NCI-H2227 treated with DMSO at 0.1 percent for 48 hours (cell line): ENCODE data around the gene ADM.

Experiments used
- DNase-seq: peaks from one replicate; lab custom pipeline; 2025; lab: John Stamatoyannopoulos, UW

ADM gene

DNA sequence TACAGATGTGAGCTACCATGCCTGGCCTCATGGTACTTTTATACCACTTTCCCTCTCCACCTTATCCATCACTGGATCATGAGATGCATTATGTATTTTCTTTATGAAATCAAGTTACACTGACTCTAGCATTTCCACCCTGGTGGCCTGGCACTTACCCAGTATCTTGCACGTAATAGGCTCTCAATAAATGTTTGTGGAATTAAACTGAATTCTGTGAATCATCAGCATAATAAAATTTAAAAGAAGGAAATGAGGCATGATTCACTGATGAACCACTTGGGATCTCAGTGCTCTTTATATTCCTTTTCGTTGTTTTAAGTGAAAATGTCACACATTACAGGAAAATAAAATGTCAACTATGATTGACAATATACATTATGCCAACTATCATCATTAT, 25.1 kb downstream of the ADM start:
- no peak for DNase-seq

DNA sequence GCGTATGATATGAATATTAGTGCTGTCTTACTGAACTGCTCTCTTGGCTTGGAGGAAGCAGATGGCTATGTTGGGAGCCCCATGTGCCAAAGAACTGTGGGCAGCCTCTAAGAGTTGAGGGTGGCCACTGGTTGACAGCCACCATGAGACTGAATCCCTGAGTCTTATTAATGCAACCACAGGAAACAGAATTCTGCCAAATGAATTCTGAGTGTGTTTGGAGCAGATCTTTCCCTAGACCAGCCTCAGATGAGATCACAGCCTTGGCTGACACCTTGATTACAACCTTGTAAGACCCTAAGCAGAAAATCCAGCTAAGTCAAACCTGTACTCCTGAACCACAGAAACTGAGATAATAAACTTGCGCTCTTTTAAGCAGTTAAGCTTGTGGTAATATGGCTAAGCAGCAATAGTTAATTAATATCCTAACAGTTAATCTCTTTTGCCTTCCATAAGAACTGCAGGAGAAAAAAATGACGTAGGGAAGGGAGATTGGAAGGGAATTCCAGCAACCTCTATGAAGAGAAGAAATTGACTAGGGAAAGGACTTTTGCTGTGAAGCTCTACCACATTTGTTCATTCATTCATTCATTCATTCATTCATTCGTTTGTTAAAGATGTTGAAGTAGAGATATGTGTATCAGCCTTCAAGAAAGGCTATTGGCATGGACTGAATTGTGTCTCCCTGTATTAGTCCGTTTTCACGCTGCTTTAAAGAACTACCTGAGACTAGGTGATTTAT, 26.8 kb downstream of the ADM start:
- DNase-seq: no peak

DNA sequence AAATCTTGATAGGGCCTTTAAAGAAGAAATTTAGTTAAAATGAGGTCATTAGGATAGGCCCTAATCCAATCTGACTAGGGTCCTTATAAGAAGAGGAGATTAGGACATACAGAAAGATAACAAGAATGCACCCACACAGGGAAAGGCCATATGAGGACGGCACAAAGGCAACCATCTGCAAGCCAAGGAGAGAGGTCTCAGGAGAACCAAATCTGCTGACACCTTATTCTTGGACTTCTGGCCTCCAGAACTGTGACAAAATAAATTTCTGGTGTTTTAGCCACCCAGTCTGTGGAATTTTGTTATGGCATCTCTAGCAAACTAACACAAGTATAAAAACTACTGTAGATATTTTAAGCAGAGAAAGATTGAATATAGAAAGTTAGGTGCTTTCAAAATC, 28.6 kb downstream of the ADM start:
- no peak for DNase-seq

DNA sequence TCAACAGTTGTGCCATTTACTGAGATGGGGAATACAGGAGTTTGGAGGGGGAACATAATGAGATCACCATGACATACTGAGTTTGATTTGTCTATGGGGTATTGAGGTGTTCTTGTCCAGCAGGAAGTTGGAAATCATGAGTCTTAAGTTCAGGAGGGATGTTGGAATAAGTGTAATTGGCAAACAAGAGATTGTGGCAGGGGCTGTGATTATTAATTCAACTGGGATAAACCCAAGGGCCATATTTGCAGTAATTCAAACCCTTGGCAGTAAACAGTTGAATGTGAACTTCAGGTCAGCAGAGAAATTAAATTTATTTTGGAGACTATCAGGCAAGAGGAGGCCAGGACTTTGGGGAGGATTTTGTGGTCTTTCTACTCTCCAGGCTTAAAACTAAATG, 33.4 kb downstream of the ADM start:
- DNase-seq: no peak

DNA sequence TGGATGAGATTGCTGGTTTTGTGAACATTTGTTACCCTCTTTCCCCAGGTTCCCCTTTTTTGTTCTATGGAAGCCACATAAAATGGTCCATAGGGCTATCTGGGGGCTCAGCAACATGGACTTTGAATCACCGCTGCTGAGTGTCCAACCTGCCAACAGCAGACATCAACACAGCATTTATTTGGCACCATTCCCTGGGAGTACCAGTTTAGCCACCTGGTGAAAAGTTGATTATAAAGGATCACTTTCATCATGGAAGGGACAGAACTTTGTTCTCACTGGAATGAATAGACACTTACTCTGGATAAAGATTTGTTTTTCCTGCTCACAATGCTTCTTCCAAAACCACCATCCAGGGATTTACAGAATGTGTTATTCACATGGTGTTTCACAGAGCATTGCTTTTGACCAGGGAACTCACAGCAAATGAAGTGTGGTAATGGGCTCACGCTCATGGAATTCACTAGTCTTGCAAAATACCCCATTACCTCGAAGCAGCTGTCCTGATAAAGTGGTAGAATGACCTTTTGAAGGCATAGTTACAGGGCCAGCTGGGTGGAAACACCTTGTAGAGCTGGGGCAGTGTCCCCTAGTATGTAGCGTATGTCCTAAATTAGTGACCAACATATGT, 43.9 kb downstream of the ADM start:
- no peak for DNase-seq

DNA sequence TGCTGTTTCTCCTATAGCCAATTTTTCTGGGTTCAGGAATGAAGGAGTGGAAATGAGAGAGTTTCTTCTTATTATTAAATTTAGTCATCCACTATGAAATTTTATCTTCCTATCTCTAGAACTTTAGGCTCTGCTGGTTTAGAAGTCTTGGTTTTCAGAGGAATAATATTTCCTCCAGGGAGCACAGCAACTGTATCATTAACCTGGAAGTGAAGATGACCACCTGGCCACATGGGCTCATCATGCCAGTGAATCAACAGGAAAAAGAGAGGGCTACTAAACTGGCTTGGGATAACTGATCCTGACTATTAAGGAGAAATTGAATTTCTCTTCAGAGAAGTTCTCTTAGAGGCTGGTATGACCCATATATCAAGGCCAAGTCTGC, 44.4 kb downstream of the ADM start:
- DNase-seq: no peak

DNA sequence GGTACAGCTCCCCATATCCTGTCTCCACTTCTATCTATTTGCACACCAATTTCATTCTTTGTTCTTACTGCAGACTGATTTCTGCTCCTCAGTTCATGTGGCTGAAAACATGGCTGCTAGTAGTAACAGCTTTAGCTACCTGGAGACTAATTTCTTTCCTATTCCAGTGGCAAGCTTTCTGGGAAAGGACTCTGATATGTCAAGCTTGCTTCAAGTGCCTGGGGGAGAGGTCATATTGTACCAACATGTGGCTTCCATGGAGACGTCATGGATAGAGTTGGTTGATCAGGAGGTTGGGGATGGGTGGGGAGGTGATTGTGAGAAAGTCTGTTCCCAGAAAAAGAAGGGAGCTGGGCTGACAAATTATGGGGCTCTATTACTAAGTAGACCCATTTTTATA, 44.9 kb downstream of the ADM start:
- no peak for DNase-seq

DNA sequence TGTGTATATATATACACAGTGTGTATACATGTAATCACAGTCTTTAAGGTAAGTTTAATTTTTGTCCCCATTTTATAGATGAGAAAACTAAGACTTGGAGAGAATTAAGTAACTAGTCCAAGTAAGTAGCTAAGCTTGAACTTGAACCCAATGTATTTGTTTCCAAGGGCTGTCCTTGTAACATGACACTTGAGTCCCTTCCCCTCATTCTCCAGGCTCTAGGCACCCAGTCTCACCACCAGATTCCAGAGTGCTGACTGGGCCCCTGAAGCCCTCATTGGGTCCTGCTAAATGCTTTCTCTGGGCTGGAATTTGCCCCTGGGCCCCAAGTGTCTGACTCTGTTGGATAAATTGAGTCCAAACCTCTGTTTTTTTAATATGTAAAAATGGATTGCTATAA, 45.5 kb downstream of the ADM start:
- DNase-seq: no peak

DNA sequence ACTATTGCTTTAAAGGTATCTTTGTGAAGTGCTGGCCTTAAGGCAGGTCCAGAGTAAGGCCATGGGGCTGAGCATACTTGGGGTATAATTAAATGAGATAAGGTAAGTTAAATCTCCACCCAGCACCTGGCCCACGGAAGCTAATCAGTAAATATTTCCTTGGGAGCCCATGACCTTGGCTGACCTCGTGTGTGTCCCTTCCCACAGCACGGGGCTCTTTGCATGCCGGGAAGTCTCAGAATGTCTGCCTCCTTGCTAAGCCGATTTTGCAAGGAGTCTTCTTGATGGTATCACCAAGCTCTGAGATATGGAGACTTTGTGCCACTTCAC, 46.5 kb downstream of the ADM start:
- DNase-seq: no peak

DNA sequence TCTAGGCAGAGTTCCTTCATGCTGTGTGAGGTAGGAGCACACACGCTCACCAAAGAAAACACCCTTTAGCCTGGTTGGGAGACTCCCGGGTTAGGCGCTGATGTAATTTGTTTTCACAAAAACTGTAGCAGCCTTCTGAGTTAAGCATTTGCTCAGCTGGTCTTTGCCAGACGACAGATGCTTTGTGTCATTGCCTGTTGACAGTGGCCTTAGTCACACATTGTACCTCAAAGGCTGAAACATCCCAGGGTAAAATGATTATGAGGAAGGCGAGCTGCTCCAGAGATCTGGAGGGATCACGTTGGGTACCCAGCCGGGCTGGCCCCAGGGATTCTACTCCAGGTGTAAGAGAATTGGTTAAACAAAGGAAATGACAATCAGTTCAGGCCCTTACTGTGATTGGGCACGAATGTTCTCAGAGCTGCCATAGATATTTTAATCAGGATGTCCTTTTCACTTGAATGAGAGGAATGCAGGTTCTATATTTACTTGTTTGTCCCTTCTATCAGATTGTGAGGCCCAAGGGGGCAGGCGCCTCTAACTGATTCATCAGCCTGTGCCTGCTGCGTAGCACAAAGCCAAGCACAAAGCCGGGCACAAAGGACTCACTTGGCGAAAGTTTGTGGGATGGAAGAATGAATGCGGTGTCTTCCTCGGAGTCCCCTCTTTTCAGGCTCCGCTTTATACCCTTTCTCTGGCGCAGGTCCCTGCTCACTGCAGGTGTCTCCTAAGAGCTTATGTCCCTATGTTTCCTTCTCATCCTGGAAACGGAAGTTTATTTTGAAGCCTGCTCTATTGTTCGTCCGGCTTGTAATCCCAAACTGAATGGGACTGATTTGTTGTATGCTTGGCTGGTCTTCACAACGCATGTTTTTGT, 47.1 kb downstream of the ADM start:
- DNase-seq: no peak

DNA sequence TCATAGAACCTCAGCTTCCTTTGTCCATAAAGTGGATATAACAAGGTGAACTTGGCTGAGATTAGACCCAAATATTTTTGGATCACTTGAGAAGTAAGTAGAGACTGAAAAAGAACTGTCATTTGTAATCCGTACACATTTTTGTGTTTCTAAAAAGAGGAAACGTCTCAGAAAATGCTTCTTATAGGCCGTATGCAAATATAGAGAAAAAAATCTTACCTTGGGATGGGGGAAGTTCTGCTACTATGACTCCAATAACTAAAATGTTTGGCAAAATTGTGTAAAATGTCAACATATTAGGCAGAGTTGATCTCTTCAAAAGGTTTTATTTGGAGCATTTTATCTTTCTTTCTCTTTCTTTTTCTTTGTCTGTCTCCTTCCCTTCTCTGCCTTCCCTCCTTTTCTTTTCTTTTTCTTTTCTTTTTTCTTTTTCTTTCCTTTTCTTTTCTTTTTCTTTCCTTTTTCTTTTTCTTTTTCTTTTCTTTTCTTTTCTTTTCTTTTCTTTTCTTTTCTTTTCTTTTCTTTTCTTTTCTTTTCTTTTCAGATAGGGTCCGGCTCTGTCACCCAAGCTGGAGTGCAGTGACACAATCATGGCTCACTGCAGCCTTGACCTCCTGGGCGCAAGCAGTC, 48.2 kb downstream of the ADM start:
- DNase-seq: no peak

DNA sequence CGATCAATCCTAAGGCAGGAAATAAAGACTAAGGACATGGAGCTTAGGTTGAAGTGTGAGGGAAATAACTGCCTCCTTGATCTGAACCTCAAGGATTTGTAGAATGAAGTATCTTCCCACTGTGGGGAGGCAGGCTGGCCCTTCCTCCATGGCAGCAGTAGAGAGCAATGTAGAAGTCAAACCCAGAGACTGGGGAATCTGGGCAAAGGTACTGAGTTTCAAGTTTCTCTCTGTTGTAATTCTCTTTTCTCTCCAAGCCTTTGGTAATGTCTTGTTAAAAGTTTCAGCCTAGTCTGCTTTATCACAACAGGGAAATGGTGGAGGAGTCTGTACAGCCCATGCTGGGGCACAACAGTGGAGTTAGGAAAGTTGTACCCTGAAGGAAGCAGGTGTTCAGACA, 49.5 kb downstream of the ADM start:
- DNase-seq: no peak

DNA sequence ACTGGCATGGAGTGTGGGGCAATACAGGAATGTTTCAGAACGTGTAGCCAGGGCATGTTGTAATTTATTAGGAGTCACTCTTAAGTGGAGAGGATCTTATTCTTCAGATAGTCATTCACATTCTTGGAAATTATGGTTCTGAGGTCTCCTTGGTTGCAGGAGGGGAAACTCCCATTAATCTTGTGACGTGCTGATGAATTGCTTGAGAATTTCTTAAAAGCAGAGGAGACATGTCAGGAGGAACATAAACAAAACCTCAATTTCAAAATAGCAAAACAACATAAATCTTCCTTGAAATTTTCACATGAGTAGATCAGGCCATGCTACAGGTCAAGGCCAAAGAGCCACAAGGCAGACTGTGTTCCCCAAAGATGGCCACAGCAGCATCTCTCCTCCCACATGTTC, 50.4 kb downstream of the ADM start:
- DNase-seq: no peak

DNA sequence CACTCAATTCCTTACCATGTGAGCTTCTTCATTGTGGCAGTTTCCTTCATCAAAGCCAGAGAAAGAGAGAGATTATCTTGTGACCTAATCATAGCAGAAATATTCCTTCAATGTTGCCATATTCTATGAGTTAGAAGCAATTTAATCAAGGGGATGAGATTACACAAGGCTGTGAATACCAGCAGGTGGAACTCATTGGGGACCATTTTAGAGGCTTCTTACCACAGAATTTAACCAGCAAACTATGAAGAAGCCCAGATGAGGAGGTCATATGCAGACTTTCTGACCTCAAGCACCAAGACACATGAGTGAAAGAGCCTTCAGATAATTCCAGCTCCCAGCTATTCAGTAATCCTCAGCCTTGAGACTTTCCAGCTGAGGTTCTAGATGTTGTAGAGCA, 51.3 kb downstream of the ADM start:
- no peak for DNase-seq
